HG03139 (cell line): ENCODE results near the gene MRPL46.
"Not testable (repeated sequence)": the region's sequence is repeated elsewhere in the genome, so short reads cannot be mapped to it uniquely, and the experiment has no call there.

ENCODE experiments used
- ATAC-seq: cut with Tn5 transposase; IDR thresholded peaks from one replicate; pipeline ENCODE4 v1.9.1; 2021; ENCODE audit not compliant: unreplicated experiment

Gene MRPL46

DNA sequence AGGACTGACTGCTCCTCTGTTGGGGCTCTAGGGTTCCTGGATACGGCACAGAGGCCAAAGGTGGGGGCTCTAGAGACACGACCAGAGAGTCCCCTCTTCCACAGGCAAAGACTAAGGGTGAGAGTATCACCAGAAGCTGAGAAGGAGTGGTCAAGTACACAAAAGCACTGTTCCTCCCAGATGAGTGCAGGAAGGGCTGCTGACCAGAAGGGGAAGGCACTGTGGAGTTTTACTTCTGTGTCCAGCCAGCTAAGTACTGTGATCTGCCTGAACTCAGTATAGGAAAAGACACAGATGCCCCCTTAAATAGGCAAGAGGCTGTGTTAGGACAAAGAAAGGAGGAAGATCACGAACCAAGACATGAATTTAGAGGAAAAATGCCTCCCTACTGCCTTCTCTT, 12.0 kb upstream of the MRPL46 start:
- no peak for ATAC-seq

DNA sequence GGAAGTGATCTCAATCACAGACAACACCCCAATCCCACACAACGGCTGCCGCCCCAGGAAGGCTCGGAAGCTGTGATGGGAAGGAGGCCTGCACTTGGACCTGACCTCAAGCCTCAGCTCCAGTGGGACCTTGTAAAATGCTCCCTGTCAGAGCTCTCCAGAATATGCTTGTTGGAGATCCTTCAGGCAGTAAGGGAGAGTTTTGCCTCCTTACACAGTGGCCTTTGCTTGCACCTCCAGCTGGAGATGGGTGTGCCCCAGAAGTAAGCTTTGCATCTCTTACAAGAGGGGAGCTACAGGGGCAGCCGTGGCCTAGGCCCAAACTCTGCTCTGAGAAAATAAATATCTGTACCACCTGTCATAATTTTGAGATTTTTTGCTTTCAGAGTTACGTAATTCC, 10.7 kb upstream of the MRPL46 start:
- no peak for ATAC-seq

DNA sequence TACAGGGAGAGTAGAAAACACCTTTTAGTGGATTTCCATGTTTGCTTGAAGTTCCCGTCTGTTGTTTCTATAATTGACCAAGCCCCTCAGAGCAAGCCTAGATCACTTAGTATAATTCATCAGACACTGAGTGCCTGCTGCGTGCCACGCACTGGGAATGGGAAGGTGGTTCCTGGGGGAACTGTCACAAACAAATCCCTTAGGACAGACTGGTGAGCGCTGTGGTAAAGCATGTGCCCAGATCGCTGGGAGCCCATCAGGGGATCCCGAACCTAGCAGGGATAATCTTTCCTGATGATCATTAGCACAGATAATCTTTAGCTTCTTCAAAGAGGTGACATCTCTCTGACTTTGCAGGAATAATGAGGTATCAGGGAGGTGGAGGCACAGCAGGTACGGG, 9.9 kb upstream of the MRPL46 start:
- no peak for ATAC-seq

DNA sequence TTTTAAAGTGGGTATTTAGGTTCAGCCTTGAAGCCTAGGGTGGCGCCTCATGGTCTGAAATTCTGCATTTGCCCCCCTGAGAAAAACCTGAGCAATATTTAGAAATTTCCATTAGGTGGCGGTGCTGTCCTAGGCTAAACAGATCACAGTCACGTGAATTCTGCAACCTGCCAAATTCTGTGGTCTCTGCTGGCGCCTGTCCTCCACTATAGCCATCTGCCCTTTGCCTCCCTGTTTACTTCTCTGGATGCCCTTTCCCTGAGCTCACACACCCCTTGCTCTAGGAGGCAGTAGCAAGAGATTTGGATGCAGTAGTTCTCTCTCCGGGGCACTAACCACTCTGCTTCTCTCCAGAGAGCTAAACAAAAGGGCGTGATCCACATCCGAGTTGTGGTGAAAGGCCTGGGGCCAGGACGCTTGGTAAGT, 9.5 kb upstream of the MRPL46 start:
- no peak for ATAC-seq

DNA sequence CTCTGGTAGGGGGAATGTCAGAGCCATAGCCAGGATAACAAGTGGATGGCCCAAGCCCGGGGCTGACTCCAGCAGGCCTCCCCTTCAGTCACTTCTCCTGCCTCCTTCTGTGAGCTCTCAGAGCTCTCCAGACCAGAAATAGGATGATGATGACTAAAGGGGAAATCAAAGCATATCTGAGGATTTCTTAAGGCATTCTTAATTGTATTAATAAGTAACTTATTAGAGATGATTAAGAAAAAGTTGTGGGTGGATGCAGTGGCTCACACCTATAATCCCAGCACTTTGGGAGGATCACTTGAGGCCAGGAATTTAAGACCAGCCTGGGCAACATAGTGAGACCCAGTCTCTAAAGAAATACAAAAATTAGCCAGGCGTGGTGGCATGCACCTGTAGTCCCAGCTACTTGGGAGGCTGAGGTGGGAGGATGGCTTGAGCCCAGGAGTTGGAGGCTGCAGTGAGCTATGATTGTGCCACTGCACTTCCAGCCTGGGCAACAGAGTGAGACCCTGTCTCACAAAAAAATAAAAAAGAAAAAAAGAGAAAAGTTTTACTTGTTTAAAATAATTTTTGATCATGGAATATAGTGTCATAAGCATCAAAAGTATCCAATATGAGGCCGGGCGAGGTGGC, 6.6 kb upstream of the MRPL46 start:
- not testable (repeated sequence) for ATAC-seq

DNA sequence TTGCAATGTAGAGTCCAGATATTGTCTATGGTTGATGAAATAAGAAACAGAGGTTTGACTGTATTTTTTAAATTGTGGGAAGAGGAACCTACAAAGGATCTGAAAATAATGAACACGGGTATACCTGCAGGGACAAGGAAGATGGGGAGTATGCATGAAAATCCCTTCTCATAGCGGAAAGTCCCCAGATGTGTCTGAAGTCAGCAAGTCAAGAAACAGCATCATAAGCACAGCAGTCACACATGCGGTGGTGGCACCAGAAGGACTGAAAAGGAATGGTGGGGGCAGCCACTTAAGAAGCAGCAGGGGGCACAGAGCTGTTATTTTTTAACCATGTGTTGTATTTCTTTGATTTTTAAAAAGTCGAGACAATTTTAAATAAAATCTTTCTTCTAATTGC, 5.0 kb upstream of the MRPL46 start:
- no peak for ATAC-seq

DNA sequence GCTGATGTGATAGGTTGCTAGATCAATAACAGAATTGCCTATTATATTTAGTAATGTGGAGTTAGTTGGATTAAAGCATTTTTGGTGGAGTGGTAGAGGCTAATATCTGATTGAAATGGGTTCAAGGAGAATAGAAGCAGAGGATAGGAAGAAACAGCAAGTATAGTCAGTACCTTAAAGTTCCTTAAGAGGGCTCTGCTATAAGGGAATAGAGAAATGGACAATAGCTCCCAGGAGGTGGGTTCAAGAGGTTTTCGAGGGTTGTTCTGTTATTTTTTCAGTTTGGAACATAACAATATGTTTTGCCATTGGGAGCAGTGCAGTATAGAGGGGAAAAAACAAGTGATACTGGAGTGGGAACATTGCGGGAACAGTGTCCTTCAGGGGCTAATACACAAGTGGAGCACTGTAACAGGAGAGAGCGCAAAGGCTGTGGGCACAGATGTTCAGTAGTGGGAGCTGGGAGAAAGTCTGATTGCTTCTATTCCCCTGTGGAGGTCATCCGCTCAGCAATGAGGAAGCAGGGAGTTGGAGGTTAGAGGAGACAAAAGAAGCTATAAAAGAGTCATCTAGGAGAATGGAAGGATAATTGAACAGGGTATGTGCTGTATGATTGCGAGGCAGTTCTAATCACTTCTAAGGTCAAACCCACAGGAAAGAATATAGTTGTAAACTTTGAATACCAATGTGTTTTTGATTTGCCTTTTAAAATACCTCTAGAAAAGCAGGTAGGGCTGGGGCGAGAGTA, 3.6 kb upstream of the MRPL46 start:
- no peak for ATAC-seq

DNA sequence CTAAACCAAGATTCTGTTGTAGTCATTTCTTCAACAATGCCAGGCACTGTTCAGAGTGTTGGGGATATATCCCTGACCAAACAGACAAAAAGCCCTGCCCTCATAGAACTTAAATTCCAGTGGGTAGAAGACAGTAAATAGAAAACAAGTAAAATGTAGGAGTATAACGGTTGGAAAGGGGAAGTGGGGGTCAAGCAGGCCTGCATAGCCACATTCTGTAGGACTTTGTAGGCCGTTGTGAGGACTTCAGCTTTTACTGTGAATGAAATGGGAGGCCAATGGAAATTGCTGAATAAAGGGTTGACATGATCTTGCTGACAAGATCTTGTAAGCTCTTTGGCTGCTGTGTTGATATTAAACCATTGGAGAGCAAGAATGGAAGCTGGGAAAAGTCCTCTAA, 2.1 kb upstream of the MRPL46 start:
- no peak for ATAC-seq

DNA sequence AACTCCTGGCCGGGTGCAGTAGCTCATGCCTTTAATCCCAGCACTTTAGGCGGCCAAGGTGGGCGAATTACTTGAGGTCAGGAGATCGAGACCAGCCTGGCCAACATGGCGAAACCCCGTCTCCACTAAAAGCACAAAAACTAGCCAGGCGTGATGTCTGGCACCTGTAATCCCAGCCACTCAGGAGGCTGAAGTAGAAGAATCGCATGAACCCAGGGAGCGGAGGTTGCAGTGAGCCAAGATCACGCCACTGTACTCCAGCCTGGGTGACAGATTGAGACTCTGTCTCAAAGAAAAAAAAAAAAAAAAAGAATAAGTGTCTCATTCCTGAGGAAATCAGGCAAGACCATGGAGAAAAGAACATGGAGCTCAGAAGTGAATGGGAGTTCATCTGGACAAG, 1.5 kb upstream of the MRPL46 start:
- not testable (repeated sequence) for ATAC-seq

DNA sequence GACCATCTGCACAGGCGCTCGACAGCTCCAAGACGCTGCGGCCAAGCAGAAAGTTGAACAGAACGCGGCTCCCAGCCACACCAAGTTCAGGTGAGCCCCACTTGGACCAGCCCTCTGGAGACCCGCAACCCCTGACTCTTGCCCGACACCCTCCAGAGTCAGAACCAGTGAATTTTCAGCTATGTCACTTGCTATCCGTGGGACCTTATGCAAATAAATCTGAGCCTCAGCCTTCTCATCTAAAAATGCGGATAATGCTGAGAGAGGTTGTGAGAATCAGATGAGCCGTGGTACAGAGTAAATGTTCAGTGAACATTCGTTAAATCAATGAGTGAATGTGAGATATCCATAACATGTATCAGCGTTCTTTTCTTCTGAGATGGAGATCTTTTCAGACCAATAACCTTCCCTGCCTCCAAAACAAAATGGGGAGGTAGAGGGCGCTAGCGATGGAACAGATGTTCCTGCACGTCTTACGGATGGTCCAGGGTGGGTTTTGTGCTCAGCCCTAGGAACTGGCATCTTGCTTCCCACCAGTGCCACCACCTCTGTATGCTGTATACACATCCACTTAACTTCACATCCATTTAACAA, 844 bp upstream of the MRPL46 start:
- ATAC-seq = no peak

DNA sequence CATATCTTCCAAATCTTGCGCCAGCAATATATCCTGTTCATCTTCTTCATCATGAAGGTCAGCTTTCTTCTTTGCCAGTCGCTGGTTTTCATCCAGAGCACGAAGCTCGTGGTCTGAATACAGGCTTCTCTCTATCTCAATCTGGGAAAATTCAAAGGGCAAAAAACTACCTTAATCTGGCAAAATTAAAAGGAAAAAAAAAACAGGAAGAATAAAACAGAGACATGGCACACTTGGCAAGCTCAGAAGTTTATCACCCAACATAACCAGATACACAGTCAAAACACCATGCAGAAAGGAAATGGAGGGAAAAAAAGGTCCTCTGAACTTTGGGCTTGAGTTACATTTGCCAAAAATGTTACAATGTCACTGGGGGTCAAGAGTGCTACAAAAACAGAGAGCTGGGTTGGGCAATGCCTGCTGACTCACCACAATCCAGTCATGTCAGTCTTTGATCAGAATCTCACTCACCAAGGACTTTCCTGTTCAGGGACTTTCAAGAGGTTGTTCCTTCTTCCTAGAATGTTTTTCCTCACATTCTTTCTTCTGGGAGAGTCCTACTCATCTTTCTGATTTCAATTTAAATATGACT, 1.5 kb downstream of the MRPL46 start:
- no peak for ATAC-seq

DNA sequence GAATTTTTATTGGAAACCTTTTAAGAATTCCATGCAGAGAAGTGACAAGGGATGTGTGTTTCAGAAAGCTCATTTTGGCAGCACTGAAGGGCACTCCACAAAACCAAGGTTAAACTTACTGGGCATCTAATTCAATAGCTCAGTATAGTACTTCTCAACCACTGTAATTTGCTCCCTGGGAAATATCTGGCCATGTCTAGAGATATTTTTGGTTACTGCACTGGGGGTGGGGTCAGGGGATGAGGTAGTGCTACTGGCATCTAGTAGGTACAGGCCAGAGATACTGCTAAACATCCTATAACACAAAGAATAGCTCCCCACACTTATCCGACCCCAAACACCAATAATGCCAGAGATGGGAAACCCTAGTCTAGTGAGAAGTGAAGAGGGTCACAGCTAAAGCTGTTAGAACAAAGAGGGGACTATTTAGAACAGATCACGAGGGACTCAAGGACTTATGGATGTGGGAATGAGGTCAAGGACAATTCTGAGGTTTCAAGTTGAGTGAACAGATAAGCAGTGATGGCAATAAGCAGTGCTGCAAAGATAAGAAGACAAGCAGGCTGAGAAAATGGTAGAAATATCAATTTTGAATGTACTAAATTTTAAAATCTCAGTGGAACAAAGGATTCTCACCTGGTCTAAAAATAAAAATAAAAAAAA, 3.2 kb downstream of the MRPL46 start:
- ATAC-seq = no peak

DNA sequence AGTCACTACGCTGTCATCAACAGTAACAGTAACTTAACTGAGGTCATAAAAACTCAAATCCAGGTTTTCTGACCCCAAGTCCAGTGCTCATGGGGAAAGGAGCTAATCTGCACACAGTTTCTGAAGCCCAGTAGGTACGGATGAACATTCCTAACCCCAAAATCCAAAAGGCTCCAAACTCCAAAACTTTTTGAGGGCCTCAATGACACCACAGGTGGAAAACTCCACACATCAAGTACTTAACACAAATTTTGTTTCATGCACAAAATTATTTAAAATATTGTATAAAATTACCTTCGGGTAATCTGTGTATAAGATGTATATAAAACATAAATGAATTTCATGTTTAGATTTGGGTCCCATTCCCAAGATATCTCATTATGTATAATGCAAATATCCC, 10.5 kb downstream of the MRPL46 start:
- no peak for ATAC-seq

DNA sequence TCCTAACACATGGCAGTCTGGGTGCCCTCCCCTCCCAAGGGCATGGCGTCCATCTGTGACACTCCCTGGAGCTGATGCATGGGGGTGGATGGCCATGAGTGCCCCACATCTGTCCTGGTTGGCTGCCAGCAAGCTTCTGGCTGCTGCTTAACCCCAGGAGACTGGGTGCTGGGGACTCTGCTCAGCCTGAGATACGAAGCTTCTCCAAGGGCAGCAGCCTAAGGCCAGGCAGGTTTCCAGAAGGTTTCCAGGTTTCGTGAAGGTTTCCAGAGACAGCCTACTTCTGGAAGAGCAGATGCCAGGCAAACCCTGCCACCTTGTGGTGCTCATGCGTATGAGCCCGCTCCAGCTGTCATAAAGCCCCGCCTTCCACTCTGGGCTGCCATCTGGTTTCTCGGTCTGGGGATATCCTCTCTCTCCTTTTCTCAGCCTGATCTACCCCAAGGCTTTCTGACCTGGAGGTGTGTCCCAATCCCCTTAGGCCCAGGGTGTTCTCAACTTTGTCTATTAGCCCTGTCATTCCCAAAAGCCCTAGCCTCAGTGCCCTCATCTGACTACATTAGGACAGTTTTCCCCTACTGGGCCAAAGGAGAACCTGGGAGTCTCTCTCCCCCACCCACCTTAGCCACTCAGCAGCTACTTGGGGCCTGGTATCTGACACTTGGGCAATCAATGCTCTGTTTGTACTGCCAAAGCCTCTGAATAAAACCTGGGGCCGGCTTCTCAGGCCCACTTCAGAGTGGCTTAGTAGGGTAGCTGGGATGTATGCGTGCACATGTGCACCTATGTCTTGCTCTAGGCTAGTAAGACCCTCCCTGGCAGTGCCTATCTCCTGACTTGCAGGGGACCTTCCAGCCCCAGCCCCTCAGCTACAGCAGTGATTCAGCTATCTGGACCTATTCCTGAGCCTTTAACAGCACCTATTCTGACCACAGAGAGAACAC, 12.0 kb downstream of the MRPL46 start:
- peak; percentile 84 for ATAC-seq

DNA sequence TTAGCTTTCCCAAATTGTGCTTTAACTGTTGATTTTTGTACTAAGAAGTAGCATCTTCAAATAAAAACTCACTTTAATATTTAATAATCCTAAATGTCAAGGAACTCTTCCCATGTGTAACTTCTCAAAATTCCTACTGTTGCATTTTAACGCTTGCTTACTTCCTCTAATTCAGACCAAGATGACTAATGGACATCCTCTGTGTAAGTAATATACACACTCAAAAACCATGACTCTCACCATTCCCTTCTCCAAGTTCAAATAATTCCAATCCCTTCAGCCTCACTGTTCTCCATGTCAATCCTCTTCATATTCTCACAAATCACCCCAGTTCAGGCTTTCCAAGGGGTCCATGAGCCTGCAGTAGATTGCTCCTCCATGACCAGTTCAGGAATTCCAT, 13.0 kb downstream of the MRPL46 start:
- no peak for ATAC-seq

DNA sequence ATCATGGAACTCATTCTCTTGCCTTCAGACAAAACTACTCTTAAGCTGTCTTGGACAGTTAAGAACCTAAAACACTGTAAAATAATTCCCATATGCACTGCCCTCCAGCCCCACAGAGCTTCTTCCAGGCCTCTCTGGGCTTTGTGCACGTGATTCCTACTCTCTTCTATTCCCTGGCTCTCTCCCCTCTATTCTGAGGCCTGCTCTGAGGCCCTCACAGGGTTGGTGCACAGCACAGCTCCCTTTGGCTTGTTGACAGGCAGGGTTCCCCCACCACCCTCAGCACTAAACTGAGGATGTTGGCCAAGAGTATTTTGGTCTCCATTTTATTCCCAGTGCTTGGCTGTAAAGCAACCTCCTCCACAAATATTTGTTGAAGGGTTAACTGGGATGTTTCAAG, 13.5 kb downstream of the MRPL46 start:
- ATAC-seq = no peak

DNA sequence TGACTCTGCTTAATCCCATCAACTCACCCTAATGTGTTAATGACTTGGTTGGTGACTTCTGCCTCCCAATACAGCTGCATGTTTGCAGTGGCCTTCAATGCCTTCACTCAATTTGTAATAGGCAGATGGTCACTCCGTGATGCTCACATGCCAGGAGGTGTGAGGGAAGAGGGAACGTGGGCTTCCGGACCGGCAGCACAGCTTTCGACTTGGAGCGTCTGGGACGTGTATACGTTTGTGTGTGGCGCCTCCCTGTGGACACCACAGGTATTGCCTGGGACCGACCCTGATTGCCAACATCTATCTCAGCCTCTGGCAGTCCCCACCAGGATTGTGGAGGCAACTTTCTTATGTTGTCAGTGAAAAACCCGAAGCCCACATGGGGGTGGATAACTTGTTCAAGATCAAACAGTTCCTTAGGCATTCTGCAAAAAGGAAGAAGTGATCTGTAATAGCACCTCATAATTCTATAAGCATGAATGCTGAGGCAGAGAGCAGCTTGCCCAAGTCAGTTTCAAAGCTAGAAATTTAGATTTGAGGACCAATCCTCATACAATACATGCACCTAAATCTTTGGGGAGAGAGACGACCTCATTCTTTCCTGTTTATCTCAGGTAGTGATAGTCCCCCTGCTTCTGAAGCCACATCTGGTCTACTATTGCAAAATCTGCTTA, 16.9 kb downstream of the MRPL46 start:
- ATAC-seq = peak; percentile 61

DNA sequence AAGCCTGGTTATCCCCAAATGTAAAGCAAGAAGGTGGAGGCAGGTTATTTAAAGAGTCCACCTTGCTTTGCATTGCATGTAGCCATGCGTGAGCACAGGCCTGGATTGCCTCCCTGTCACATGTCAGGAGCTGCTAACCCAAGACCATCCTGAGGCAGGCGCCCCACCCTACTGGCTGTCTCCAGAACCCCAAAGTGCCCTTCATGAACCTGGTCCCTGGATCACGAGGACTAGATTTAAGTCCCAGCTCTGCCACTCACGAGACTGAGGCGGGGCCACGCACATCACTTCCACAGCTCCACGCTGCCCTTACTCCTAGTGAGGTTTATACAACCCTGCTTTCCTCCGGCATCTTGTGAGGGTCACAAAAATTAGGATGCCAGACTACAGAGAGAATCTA, 17.6 kb downstream of the MRPL46 start:
- ATAC-seq = no peak

DNA sequence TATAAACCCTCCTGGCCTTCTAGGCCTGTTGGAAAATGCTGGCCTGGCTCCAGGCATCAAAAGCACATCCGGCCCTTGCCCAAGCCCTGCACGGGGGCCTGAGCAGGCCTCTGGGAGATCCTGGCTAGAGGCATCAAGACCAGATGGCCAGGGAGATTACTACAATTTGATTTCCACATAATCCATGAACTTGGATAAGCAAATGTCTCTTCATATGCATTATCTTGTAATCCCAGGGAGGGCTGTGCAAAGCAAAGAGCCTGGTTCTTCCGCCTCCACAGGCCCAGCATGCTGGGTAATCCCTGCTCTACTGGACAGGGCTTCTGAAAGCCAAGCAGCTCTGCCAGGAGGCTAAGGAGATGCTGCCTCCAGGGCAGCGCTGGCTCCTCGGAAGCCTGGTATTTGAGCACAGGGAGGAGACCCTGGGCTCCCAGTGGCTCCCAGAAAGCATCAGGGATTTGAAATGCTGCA, 18.2 kb downstream of the MRPL46 start:
- ATAC-seq = no peak

DNA sequence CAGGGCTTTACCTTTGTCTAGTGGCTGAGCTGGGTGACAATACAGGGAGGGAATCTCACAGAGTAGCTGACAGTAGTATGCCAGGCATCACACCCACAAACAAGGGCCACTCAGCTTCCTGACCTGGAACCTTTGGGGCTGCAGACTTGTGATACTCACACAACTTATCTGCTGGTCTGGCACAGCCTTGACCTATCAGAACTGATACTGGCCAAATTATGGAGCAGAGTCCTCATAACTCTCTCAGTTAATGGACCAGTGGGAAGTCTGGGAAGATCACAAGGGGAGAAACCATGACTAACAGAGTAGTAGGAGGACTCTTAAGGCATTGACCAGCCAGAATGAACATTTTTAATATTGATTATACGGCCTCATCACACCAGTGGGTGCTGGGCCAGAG, 19.4 kb downstream of the MRPL46 start:
- ATAC-seq = no peak
